Fibroblast of lung (primary cell): Measurements from ENCODE around the gene DOCK4. TPM values are rescaled to one million over a fixed set of nuclear protein-coding genes. Genes with fewer than 3 reads are reported as not detected.

Experiments
- DNase-seq, 2 donors: peaks; one replicate each; pipeline versions ENCODE4 v3.0.0 to v3.0.0-alpha.2; 2010; ENCODE audit warnings: low read depth in 2 of 2
- H2AFZ ChIP-seq: 2 replicates; pipeline ENCODE4 v1.5.1; 2012; ENCODE audit warnings: low read length, control low read depth, inconsistent platforms
- H3K27ac ChIP-seq: 2 replicates; pipeline ENCODE4 v1.5.1; 2011; ENCODE audit warnings: low read length, control low read depth; ENCODE audit not compliant: insufficient read depth
- H3K27me3 ChIP-seq: 2 replicates; pipeline ENCODE4 v1.5.1; 2011; ENCODE audit warnings: mild to moderate bottlenecking, low read length; ENCODE audit not compliant: control insufficient read depth, insufficient read depth
- H3K36me3 ChIP-seq: 2 replicates; pipeline ENCODE4 v1.5.1; 2011; ENCODE audit warnings: low read length; ENCODE audit not compliant: control insufficient read depth, insufficient read depth
- H3K4me1 ChIP-seq: 2 replicates; pipeline ENCODE4 v1.5.1; 2011; ENCODE audit warnings: low read length; ENCODE audit not compliant: control insufficient read depth, insufficient read depth; ENCODE audit errors: extremely low read depth
- H3K4me2 ChIP-seq: 2 replicates; pipeline ENCODE4 v1.5.1; 2011; ENCODE audit warnings: low read length, control low read depth; ENCODE audit not compliant: insufficient read depth; ENCODE audit errors: extremely low read depth
- H3K4me3 ChIP-seq, 4 experiments: fragments of 200-600 bp in 1 of 4; sonication (generic) in 1 of 4; replicated peaks in 1 of 4; 2 replicates each; pipeline ENCODE4 v1.5.1; 2011 to 2016; ENCODE audit warnings: low read length in 4 of 4, low read depth in 3 of 4, mild to moderate bottlenecking in 3 of 4, control low read depth in 2 of 4, inconsistent platforms in 1 of 4, mixed read lengths in 1 of 4; ENCODE audit not compliant: insufficient read depth in 1 of 4; ENCODE audit errors: control extremely low read depth in 1 of 4
- H3K79me2 ChIP-seq: 2 replicates; pipeline ENCODE4 v1.5.1; 2012; ENCODE audit warnings: mild to moderate bottlenecking, low read length, inconsistent platforms; ENCODE audit not compliant: control insufficient read depth, insufficient read depth
- H3K9ac ChIP-seq: 2 replicates; pipeline ENCODE4 v1.5.1; 2011; ENCODE audit warnings: mild to moderate bottlenecking, low read length, control low read depth; ENCODE audit not compliant: insufficient read depth
- H3K9me3 ChIP-seq: 2 replicates; pipeline ENCODE4 v1.5.1; 2012; ENCODE audit warnings: low read depth, low read length; ENCODE audit not compliant: control insufficient read depth, insufficient read depth
- H4K20me1 ChIP-seq: 2 replicates; pipeline ENCODE4 v1.5.1; 2011; ENCODE audit warnings: low read length; ENCODE audit not compliant: control insufficient read depth, insufficient read depth; ENCODE audit errors: extremely low read depth
- CTCF ChIP-seq, 2 donors: IDR thresholded peaks in 1 of 2; conservative IDR thresholded peaks in 1 of 2; 1 replicate in 1 of 2; 2 replicates in 1 of 2; pipeline ENCODE4 v1.5.1; 2011 to 2012; ENCODE audit warnings: low read length in 2 of 2, control low read depth in 1 of 2, inconsistent platforms in 1 of 2, low read depth in 1 of 2, mild to moderate bottlenecking in 1 of 2
- EZH2 ChIP-seq: IDR thresholded peaks from 2 replicates; pipeline ENCODE4 v1.5.1; 2012; ENCODE audit warnings: low read length, control low read depth, mild to moderate bottlenecking; ENCODE audit errors: missing control alignments
- polyA plus RNA-seq, 2 donors: library from polyadenylated mRNA; depleted of rRNA in 1 of 2; stranded (reverse) in 1 of 2; unstranded in 1 of 2; fragments of >200 nt; gene quantifications; 2 replicates each; pipeline ENCODE4 v1.2.1, GENCODE V29; 2011 to 2012; ENCODE audit warnings: missing spikeins in 1 of 2
- total RNA-seq: library from RNA; depleted of rRNA; stranded (reverse); fragments of >200 nt; gene quantifications from 2 replicates; pipeline ENCODE4 v1.2.1, GENCODE V29; 2014

Gene DOCK4
- total and polyA plus RNA-seq, 2 donors (not counting 1 experiment from before 2014, with no cell fraction given), result 20.8 to 39.3 TPM

- Histone ChIP-seq H3K9me3 (no peaks in the 10 kb centered on the region), H3K4me3 (no peak overlapping the region), H3K27ac (no peak overlapping the region), H4K20me1 (no peaks in the 10 kb centered on the region), H3K79me2 (no peaks in the 10 kb centered on the region), H3K36me3 (no peaks in the 10 kb centered on the region), H2AFZ (no peak overlapping the region), H3K9ac (no peak overlapping the region), H3K27me3 (no peaks in the 10 kb centered on the region), H3K4me1 (peaks cover 5% of the 10 kb centered on the region), H3K4me2 (no peak overlapping the region)
- TF ChIP-seq CTCF (conservative IDR thresholded peaks at IDR 0.05 in 1 of 2, IDR thresholded peaks at IDR 0.05 in 1 of 2; ENCODE audit: low read depth in 1 of 2, low read length in 2 of 2) (no peak), EZH2 (no peak)
- DNase-seq, result no peak
Observed at GRCh38 chr7:112021379-112022044, 184.7 kb downstream of the DOCK4 start.

GRCh38 chr7:112020800-112021199 is 185.4 kb downstream of the DOCK4 start:
- H3K27me3 ChIP-seq, result no peaks in the 10 kb centered on the region
- DNase-seq, result no peak
- no peaks in the 10 kb centered on the region for H3K9me3 ChIP-seq
- TF ChIP-seq EZH2 (no peak), CTCF (conservative IDR thresholded peaks at IDR 0.05 in 1 of 2, IDR thresholded peaks at IDR 0.05 in 1 of 2; ENCODE audit: low read depth in 1 of 2, low read length in 2 of 2) (no peak)
- H3K27ac ChIP-seq, result no peak overlapping the region
- no peak overlapping the region for H3K4me3 ChIP-seq
- H2AFZ ChIP-seq, result no peak overlapping the region
- H3K4me1 ChIP-seq, result peaks cover 5% of the 10 kb centered on the region
- no peaks in the 10 kb centered on the region for H3K36me3 ChIP-seq
- no peaks in the 10 kb centered on the region for H3K79me2 ChIP-seq
- no peaks in the 10 kb centered on the region for H4K20me1 ChIP-seq
- no peak overlapping the region for H3K9ac ChIP-seq
- no peak overlapping the region for H3K4me2 ChIP-seq

GRCh38 chr7:112019932-112020331 is 186.3 kb downstream of the DOCK4 start:
- H3K4me3 ChIP-seq, result no peak overlapping the region
- TF ChIP-seq EZH2 (no peak), CTCF (conservative IDR thresholded peaks at IDR 0.05 in 1 of 2, IDR thresholded peaks at IDR 0.05 in 1 of 2; ENCODE audit: low read depth in 1 of 2, low read length in 2 of 2) (no peak)
- no peaks in the 10 kb centered on the region for H3K79me2 ChIP-seq
- no peak overlapping the region for H3K27ac ChIP-seq
- H3K9me3 ChIP-seq, result no peaks in the 10 kb centered on the region
- no peak for DNase-seq
- no peak overlapping the region for H2AFZ ChIP-seq
- peaks cover 5% of the 10 kb centered on the region for H3K4me1 ChIP-seq
- H3K27me3 ChIP-seq, result no peaks in the 10 kb centered on the region
- H3K9ac ChIP-seq, result no peak overlapping the region
- no peaks in the 10 kb centered on the region for H4K20me1 ChIP-seq
- H3K36me3 ChIP-seq, result no peaks in the 10 kb centered on the region
- H3K4me2 ChIP-seq, result no peak overlapping the region
